HG02938 (cell line): ENCODE results near the gene SSC5D.
"Not testable (repeated sequence)": the region's sequence is repeated elsewhere in the genome, so short reads cannot be mapped to it uniquely, and the experiment has no call there.

ENCODE experiments used
- ATAC-seq: cut with Tn5 transposase; IDR thresholded peaks from one replicate; pipeline ENCODE4 v1.9.1; 2021; ENCODE audit warnings: mild to moderate bottlenecking, moderate library complexity; ENCODE audit not compliant: unreplicated experiment

Gene SSC5D

DNA sequence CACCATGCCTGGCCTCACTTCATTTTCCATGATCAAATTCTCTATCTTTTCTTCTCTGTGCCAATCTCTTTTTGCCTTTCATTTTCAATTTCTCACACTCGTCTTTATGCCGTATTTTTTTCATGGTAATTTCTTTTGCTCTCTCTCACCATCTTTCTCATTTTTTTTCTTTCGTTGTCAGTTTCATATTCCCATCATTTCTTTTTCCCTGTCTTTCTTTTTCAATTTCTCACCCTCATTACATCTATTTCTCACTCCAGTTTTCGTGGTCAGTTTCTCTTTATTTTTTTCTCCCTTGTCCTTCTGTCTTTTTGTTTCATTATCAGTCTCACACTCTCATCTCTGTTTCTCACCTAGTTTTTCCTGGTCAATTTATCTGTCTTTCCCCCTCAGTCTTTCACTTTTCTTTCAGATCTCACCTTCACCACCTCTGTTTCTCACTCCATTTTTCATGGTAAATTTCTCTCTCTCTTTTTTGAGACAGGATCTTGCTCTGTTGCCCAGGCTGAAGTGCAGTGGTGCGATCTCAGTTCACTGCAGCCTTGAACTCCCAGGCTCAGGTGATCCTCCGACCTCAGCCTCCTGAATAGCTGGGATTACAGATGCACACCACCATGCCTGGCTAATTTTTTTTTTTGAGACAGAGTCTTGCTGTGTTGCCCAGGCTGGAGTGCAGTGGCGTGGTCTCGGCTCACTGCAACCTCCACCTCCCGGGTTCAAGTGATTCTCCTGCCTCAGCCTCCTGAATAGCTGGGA, 14.1 kb downstream of the SSC5D start:
- ATAC-seq, result no peak

DNA sequence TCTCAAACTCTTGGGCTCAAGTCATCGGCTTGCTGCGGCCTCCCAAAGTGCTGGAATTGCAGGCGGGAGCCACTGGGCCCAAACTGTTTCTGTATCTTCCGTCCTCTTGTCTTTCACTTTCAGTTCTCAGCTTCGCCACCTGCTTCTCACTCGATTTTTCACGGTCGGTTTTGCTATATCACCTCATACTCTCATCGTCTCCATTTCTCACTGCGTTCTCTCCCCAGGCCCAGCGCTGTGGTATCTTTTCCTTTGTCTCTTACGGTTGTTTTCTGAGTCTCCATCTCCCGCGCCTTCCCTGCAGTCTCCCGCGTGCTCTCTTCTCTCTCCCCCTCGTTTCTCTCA, 14.9 kb downstream of the SSC5D start:
- no peak for ATAC-seq

DNA sequence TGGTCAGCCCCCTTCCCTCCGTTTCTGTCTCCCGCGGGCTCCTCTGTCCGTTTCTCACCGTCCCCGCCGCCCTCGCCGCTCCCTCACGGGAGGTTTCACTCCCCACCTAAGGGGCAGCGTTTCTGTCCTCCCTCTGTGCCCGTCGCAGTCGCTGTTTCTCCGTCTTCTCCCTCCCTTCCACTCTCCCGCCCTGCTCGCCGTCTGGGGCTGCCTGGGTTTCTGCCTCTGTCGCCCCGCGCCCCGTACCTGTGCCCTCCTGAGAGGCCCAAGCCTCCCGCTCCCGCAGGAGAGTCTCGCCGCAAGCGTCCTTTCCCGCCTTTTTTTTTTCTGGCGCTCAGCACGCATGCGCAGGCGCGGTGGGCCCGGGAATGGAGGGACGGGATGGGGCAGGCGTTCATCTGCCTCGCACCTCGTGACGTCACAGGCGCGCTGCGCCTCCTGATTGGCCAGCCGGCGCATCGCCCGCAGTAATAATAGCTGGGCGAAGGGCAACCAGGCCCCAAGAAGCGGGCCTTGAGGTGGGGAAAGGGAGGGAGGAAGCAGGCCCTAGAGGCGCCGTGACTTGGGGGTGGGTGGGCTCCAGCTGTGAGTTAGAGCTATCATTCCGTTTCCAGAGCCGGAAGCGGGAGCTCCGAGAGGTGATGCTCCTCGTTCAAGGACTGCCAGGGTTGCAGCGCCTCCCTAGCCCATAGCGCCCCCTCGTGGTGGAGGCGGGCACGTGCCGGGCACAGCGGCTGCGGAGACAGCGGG, 15.4 kb downstream of the SSC5D start:
- peak; percentile 89 for ATAC-seq

DNA sequence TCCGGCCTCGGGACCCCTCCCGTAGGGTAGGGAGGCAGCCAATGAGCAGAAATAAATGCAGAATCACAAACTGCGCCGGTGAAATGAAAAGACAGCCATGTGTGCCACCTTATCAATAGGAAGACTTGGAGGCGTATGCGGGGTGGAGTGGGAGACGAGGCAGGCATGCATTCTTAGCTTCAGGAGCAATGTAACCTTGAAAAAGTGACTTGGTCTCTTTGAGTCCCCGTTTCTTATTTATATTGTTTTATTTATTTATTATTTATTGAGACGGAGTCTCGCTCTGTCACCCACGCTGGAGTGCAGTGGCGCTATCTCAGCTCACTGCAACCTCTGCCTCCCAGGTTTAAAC, 16.0 kb downstream of the SSC5D start:
- no peak for ATAC-seq

DNA sequence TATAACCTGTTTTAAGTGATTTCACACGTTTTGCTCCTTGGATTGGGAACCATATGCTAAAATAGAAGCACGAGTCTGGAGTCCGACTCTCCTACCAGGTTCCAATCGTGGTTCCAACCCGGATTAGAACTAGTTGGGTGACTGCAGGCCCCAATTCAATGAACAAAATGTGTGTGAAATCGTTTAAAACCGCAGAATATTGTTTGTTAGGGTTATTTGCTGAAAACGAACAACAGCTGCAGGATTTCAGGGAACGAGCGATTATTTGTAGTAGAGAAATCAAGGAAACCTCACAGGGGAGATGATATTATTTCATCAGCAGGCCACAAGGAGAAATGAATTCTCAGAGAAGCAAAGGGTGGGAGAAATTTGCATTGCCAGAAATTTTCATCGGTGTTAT, 16.7 kb downstream of the SSC5D start:
- ATAC-seq, result no peak

DNA sequence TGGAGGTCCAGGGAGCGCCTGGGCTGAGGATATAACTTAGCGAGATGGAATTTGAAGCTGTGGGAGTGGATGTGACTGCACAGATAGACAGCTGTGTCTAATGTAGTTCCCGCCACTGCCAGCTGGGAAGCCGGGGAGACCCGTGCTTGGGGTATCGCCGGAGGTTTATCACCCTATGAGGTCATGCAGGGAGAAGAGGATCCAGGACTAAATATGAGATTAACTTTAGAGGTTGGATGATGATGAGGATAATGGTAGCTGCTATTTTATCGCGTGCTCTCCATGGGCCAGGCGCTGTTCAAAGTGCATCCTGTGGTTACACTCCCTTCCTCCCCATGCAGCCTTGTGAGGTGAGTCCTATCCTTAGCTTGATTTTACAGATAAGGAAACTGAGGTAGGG, 19.9 kb downstream of the SSC5D start:
- no peak for ATAC-seq

DNA sequence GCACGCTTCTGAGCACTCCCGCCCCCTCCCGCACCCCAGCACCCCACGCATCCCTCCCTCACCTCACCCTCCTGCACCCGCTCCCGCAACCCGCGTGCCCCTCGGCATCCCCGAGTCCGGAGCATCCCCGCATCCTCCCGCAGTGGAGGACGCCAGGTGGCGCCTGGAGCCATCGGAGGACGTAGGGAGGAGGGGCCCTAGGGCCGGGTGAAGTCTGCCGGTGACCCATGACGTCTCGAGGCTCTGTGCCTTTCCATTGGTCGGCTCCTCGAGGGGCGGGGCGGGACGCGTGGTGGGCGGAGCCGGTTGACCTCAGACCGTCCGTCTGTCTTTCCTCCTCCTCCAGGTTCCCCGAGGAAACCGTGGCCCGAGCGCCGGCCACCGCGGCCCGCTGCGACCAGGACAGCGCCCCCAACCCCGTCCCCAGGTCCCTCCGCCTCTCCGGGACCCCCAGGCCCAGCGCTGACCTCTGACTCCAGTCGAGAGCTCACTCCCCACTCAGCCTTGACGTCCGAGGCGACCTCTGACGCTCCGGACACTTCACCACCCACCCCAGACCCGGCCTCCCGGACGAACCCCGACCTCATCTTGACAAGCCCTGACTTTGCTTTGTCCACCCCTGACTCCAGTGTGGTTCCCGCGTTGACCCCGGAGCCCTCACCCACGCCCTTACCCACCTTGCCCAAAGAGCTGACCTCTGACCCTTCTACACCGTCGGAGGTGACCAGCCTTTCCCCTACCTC, 28.8 kb downstream of the SSC5D start:
- peak; percentile 98 for ATAC-seq

DNA sequence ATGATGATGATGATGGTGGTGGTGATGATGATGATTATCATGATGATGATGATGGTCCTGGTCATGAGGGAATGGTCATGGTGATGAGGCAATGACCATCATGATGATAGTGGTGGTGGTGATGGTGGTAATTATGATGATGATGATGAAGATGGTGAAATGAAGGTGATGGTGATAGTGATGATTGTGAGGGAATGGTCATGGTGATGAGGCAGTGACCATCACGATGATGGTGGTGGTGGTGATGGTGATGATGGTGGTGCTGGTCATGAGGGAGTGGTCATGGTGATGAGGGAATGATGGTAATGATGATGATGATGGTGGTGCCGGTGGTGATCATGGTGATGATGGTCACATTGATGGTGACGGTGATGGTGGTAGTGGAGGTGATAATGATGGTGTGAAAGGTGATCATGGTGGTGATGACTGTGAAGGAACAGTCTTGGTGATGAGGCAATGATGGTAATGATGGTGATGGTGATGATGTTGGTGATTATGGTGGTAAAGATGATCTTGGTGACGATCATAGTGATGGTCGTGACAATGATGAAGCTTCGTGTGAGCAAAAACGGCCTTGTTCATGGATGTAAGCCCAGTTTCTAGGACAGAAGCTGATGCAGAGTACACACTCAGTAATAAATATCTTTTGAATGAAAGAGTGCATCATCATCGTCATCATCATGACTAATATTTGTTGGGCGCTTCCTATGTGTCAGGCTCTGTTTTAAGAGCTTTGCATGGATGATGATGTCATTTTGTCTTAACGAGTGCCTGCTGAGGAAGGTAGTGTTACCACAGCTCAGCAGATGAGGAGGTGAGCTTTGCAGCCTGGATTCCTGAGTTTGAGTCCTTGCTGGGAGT, 31.4 kb downstream of the SSC5D start:
- no peak for ATAC-seq

GRCh38 chr19:55520691-55521292, 32.6 kb downstream of the SSC5D start:
- no peak for ATAC-seq

GRCh38 chr19:55525289-55526101, 37.3 kb downstream of the SSC5D start:
- no peak for ATAC-seq

DNA sequence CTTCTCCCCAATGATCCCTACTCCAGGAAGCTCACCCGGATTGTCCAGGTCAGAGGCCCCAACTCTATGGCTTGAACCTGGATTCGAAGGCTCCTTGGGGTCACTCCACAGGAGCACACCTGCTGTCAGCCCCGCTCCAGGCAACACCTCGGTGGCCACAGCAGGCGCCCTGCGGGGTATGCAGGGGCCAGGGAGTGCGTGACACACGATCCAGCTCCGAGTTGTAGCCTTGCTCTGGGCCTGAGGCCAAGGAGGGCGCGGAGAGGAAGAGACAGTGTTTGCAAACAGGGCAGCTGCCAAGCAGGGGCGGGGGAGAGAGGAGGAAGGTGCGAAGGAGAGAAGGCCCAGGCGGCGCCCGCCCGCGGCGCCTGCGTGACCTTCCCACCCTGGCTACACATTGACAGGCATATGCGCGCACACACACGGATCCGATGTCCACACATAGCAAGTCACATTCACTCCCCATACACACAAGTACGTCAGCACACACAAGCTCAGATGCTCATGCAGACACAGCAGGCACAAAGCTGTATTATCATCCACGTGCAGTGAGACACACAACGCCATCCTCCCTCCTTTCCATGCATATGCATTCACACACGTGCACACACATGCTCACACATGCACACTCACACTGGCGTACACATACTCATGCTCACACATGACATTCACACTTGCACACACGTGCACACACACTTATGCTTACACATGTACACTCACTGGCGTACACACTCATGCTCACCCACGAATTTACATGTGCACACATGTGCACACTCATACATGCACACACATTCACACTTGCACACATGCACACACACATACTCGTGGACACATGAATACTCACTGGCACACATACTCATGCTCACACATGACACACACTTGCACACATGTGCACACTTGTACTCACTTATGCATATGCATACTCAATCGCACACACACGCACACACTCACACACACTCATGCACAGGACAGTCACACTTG, 38.3 kb downstream of the SSC5D start:
- ATAC-seq, result no peak

DNA sequence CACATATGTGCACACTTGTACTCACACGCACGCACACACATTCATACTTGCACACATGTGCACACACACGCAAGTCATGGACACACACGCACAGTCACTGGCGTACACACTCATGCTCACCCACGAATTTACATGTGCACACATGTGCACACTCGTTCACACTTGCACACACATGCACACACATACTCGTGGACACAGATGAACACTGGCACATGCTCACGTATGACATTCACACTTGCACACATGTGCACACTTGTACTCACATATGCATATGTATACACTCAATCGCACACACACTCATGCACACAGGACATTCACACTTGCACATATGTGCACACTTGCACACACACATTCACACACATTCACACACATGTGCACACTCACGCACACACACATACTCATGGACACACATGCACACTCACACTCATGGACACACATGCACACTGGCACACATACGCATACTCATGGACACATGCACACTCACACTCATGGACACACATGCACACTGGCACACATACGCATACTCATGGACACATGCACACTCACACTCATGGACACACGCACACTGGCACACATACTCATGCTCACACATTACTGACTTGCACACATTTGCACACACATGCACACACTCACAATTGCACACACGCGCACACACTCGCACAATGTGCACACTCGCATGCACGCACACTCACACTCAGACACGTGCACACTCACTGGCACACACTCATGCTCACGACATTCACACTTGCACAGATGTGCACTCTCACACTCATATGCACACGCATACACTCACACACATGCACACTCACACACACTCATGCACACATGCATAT, 39.2 kb downstream of the SSC5D start:
- ATAC-seq, result no peak

DNA sequence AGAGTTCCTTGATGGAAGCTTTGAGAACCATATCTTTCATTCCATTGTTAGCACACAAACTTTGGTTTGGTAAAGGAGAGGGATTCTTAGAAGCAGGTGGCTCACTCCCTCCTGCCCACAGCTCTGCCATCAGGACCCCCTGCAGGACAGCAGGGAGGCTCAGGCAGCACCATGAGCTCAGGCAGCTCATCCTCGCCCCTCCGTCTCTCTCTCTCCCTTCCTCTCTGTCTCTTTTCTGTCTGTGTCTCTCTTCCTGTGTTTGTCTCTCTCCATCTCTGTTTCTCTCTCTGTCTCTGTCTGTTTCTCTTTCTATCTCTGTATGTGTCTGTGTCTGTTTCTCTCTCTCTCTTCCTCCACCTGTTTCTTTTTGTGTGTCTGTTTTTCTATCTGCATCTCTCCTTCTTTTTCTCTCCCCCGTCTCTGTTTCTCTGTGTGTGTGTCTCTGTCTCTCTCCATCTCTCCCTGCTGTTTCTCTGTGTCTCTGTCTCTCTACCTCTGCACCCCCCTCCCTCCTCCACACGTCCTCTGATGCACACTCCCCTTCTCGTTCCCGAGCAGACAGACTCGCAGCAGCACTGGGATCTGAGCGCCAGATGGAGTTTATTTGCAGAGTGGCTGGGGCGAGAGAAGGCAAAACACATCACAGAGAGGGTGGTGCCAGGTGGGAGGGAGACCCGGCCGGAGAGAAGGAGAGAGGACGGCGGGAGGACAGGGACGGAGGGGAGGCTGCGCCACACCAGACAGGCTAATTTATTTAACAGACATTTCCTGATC, 40.0 kb downstream of the SSC5D start:
- no peak for ATAC-seq

DNA sequence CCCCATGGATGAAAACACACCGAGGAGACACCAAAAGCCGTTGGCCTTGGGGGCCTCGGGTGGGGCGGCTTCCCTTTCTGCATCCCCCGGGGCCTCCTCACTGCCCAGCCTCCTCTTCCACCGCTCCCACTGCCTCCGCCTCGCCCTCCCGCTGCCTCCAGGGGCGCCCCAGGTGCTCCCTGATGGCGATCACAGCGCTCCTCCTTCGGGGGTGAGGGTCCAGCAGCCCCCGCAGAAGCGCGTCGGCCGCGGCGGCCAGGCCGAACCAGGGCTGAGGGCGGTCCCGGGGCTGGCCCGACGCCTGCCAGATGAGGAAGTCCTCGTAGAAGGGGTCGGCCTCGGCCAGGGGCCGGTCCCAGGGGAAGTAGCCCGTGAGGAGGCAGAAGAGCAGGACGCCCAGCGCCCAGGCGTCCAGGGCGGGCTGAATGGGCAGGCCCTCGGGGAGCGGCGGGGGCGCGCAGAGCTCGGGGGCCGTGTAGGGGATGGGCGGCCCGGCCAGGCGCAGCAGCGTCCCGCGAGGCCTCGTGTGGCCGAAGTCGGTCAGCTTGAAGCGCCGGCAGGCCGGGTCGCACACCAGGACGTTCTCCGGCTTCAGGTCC, 41.5 kb downstream of the SSC5D start:
- ATAC-seq, result no peak

GRCh38 chr19:55530996-55531395, 42.8 kb downstream of the SSC5D start:
- ATAC-seq, result no peak

DNA sequence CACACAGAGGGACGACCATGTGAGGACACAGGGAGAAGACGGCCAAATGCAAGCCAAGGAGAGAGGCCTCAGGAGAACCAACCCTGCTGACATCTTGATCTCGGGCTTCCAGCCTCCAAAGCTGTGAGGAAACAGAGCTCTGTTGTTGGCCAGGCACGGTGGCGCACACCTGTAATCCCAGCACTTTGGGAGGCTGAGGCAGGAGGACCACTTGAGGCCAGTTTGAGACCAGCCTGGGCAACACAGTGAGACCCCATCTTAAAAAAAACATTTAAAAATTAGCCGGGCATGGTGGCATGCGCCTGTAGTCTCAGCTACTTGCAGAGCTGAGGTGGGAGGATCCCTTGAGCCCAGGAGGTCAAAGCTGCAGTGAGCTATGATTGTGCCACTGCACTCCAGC, 46.0 kb downstream of the SSC5D start:
- ATAC-seq, result not testable (repeated sequence)
